Measurements from ENCODE around the gene CACNA1B.

DNA sequence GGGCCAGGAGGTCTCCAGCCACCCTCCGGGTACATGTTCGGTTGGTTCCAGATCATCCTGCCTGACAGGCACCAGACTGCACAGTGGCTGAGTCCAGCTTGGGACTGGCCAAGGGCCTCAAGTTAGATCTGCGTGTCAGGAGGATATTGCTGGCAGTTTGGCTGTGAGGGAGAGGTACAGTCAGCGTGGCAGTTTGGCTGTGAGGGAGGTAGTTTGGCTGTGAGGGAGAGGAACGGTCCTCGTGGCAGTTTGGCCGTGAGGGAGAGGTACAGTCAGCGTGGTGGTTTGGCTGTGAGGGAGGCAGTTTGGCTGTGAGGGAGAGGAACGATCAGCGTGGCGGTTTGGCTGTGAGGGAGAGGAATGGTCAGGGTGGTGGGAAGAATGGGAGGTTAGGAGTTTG, 39.0 kb downstream of the CACNA1B start:
- TF ChIP-seq POLR2A (IDR thresholded peaks at IDR 0.05; ENCODE audit: low read depth, low read length) (no peak), POLR2AphosphoS5 (IDR thresholded peaks at IDR 0.05; ENCODE audit: low read depth, low read length) (no peak), TAF1 (IDR thresholded peaks at IDR 0.05; ENCODE audit: low read depth, low read length) (no peak), SPI1 (IDR thresholded peaks at IDR 0.05; ENCODE audit: low read depth, low read length) (no peak), PAX5 (IDR thresholded peaks at IDR 0.05; ENCODE audit: insufficient read depth, low read length, severe bottlenecking) (no peak), POU2F2 (IDR thresholded peaks at IDR 0.05; ENCODE audit: low read depth, low read length) (no peak)

Data from GM12891 (cell line).